GM12864 (cell line): ENCODE measurements around the gene GLT6D1.
"Not testable (repeated sequence)": the region's sequence is repeated elsewhere in the genome, so short reads cannot be mapped to it uniquely, and the experiment has no call there.

ENCODE experiments used
- DNase-seq: peaks from one replicate; pipeline ENCODE4 v3.0.0-alpha.2; 2011; ENCODE audit warnings: low read depth
- H3K4me3 ChIP-seq: 2 replicates; pipeline ENCODE4 v1.5.1; 2011; ENCODE audit warnings: mild to moderate bottlenecking, low read depth, low read length, control low read depth
- CTCF ChIP-seq: IDR thresholded peaks from 2 replicates; pipeline ENCODE4 v1.5.1; 2011; ENCODE audit warnings: low read depth, mild to moderate bottlenecking, moderate library complexity, low read length, control low read depth, inconsistent platforms; ENCODE audit errors: missing control alignments

The GLT6D1 gene

GRCh38 chr9:135678236-135679017 lies 39.1 kb upstream of the GLT6D1 start:
- no peak for DNase-seq
- TF ChIP-seq CTCF = no peak

GRCh38 chr9:135677641-135678168 lies 38.4 kb upstream of the GLT6D1 start:
- H3K4me3 ChIP-seq = no peak overlapping the region
- DNase-seq = no peak
- TF ChIP-seq CTCF = no peak

More at GRCh38 chr9:135678236-135679017, 39.1 kb upstream of the GLT6D1 start:
- H3K4me3 ChIP-seq = no peak overlapping the region

GRCh38 chr9:135676891-135677290 lies 37.6 kb upstream of the GLT6D1 start:
- H3K4me3 ChIP-seq = no peak overlapping the region
- DNase-seq = no peak
- TF ChIP-seq CTCF = no peak

- TF ChIP-seq CTCF = no peak
- DNase-seq = no peak
- H3K4me3 ChIP-seq = no peak overlapping the region
Observed at GRCh38 chr9:135674977-135675376, 35.6 kb upstream of the GLT6D1 start.

GRCh38 chr9:135673941-135674340 lies 34.6 kb upstream of the GLT6D1 start:
- H3K4me3 ChIP-seq = no peak overlapping the region
- no peak for DNase-seq
- no peak for TF ChIP-seq CTCF

- H3K4me3 ChIP-seq, DNase-seq: not testable (repeated sequence)
Observed at GRCh38 chr9:135672786-135673185, 33.4 kb upstream of the GLT6D1 start.

GRCh38 chr9:135671591-135672041 lies 32.3 kb upstream of the GLT6D1 start:
- no peak for DNase-seq
- H3K4me3 ChIP-seq = no peak overlapping the region
- TF ChIP-seq CTCF = peak; percentile 3
